ENCODE data around the gene SBF2.

The SBF2 gene

GRCh38 chr11:10097615-10098014 is 196.4 kb downstream of the SBF2 start:
- Histone ChIP-seq H3K18ac (ENCODE audit: low read depth in 1 of 2, low read length in 2 of 2) (no peak overlapping the region), H3K23ac (ENCODE audit: low read length in 2 of 2) (no peak overlapping the region), H3K36me3 (ENCODE audit: control insufficient read depth in 1 of 2, insufficient read depth in 2 of 2, low read depth in 1 of 2, low read length in 2 of 2) (peaks cover 6 to 10% of the 10 kb centered on the region in 2 experiments), H3K79me1 (replicated peaks; ENCODE audit: low read length, poor library complexity, severe bottlenecking) (peaks cover 25% of the 10 kb centered on the region), H3K14ac (ENCODE audit: low read length in 2 of 2) (no peak overlapping the region), H3K27ac (ENCODE audit: low read length, poor library complexity, severe bottlenecking) (no peak overlapping the region), H4K91ac (ENCODE audit: low read length) (no peak overlapping the region), H3K4me1 (ENCODE audit: control insufficient read depth, insufficient read depth, low read depth, low read length) (peaks cover 1% of the 10 kb centered on the region), H3K4ac (ENCODE audit: low read depth in 1 of 2, low read length in 2 of 2) (no peak overlapping the region), H3K4me3 (ENCODE audit: insufficient read depth in 1 of 2, low read depth in 1 of 2, low read length in 2 of 2) (no peak overlapping the region), H2BK5ac (ENCODE audit: low read depth, low read length, poor library complexity, severe bottlenecking) (no peak overlapping the region), H2BK12ac (ENCODE audit: low read length in 2 of 2) (no peak overlapping the region), H3K4me2 (ENCODE audit: low read length, poor library complexity, severe bottlenecking) (no peak overlapping the region), H3K9me3 (ENCODE audit: control insufficient read depth, low read length) (peaks cover 31% of the 10 kb centered on the region), H3K27me3 (ENCODE audit: control insufficient read depth in 1 of 2, insufficient read depth in 1 of 2, low read length in 2 of 2) (no peaks in the 10 kb centered on the region), H2BK15ac (ENCODE audit: low read depth, poor library complexity, severe bottlenecking) (no peak overlapping the region), H4K8ac (ENCODE audit: low read length) (no peak overlapping the region), H2AK5ac (ENCODE audit: low read length, severe bottlenecking) (no peak overlapping the region), H3K9ac (ENCODE audit: low read length) (no peak overlapping the region), H2BK120ac (ENCODE audit: low read depth, low read length) (no peak overlapping the region), H2AFZ (ENCODE audit: low read depth, low read length) (no peak overlapping the region)
- WGBS, result over 99% methylated on average over 4 of the region's 4 CpGs
- DNase-seq, result no peak

- no peak overlapping the region for H4K91ac ChIP-seq (ENCODE audit: low read length)
- H3K27ac ChIP-seq (ENCODE audit: low read length, poor library complexity, severe bottlenecking), result no peak overlapping the region
- H3K14ac ChIP-seq (ENCODE audit: low read length in 2 of 2), result no peak overlapping the region
- no peak overlapping the region for H3K4me2 ChIP-seq (ENCODE audit: low read length, poor library complexity, severe bottlenecking)
- H3K36me3 ChIP-seq (ENCODE audit: control insufficient read depth in 1 of 2, insufficient read depth in 2 of 2, low read depth in 1 of 2, low read length in 2 of 2), result peaks cover 6 to 10% of the 10 kb centered on the region in 2 experiments
- no peak overlapping the region for H2BK15ac ChIP-seq (ENCODE audit: low read depth, poor library complexity, severe bottlenecking)
- WGBS, result 96% methylated on average over 3 of the region's 5 CpGs
- no peak overlapping the region for H2BK12ac ChIP-seq (ENCODE audit: low read length in 2 of 2)
- no peak overlapping the region for H3K4ac ChIP-seq (ENCODE audit: low read depth in 1 of 2, low read length in 2 of 2)
- H2AFZ ChIP-seq (ENCODE audit: low read depth, low read length), result no peak overlapping the region
- H3K9ac ChIP-seq (ENCODE audit: low read length), result no peak overlapping the region
- no peaks in the 10 kb centered on the region for H3K27me3 ChIP-seq (ENCODE audit: control insufficient read depth in 1 of 2, insufficient read depth in 1 of 2, low read length in 2 of 2)
- H3K4me1 ChIP-seq (ENCODE audit: control insufficient read depth, insufficient read depth, low read depth, low read length), result peaks cover 1% of the 10 kb centered on the region
- H2BK5ac ChIP-seq (ENCODE audit: low read depth, low read length, poor library complexity, severe bottlenecking), result no peak overlapping the region
- H3K79me1 ChIP-seq (replicated peaks; ENCODE audit: low read length, poor library complexity, severe bottlenecking), result peaks cover 25% of the 10 kb centered on the region
- H2AK5ac ChIP-seq (ENCODE audit: low read length, severe bottlenecking), result no peak overlapping the region
- no peak overlapping the region for H2BK120ac ChIP-seq (ENCODE audit: low read depth, low read length)
- H4K8ac ChIP-seq (ENCODE audit: low read length), result no peak overlapping the region
- H3K9me3 ChIP-seq (ENCODE audit: control insufficient read depth, low read length), result peaks cover 31% of the 10 kb centered on the region
- no peak for DNase-seq
- H3K18ac ChIP-seq (ENCODE audit: low read depth in 1 of 2, low read length in 2 of 2), result peak overlapping the region in 1 of 2 experiments; percentile 57
- no peak overlapping the region for H3K23ac ChIP-seq (ENCODE audit: low read length in 2 of 2)
- no peak overlapping the region for H3K4me3 ChIP-seq (ENCODE audit: insufficient read depth in 1 of 2, low read depth in 1 of 2, low read length in 2 of 2)
These were observed 197.0 kb downstream of the SBF2 start for GRCh38 chr11:10096987-10097386.

- no peak overlapping the region for H2BK15ac ChIP-seq (ENCODE audit: low read depth, poor library complexity, severe bottlenecking)
- no peak overlapping the region for H3K18ac ChIP-seq (ENCODE audit: low read depth in 1 of 2, low read length in 2 of 2)
- no peak overlapping the region for H2AK5ac ChIP-seq (ENCODE audit: low read length, severe bottlenecking)
- peaks cover 16% of the 10 kb centered on the region for H3K79me1 ChIP-seq (replicated peaks; ENCODE audit: low read length, poor library complexity, severe bottlenecking)
- H4K8ac ChIP-seq (ENCODE audit: low read length), result no peak overlapping the region
- no peaks in the 10 kb centered on the region for H3K27me3 ChIP-seq (ENCODE audit: control insufficient read depth in 1 of 2, insufficient read depth in 1 of 2, low read length in 2 of 2)
- no peak for DNase-seq
- no peak overlapping the region for H2AFZ ChIP-seq (ENCODE audit: low read depth, low read length)
- no peak overlapping the region for H2BK5ac ChIP-seq (ENCODE audit: low read depth, low read length, poor library complexity, severe bottlenecking)
- no peak overlapping the region for H2BK120ac ChIP-seq (ENCODE audit: low read depth, low read length)
- H3K36me3 ChIP-seq (ENCODE audit: control insufficient read depth in 1 of 2, insufficient read depth in 2 of 2, low read depth in 1 of 2, low read length in 2 of 2), result peaks cover 6% of the 10 kb centered on the region in 2 experiments
- no peak overlapping the region for H3K4me3 ChIP-seq (ENCODE audit: insufficient read depth in 1 of 2, low read depth in 1 of 2, low read length in 2 of 2)
- no peak overlapping the region for H3K27ac ChIP-seq (ENCODE audit: low read length, poor library complexity, severe bottlenecking)
- no peak overlapping the region for H2BK12ac ChIP-seq (ENCODE audit: low read length in 2 of 2)
- no peak overlapping the region for H3K4ac ChIP-seq (ENCODE audit: low read depth in 1 of 2, low read length in 2 of 2)
- WGBS, result 95% methylated on average over 3 of the region's 4 CpGs
- H3K4me1 ChIP-seq (ENCODE audit: control insufficient read depth, insufficient read depth, low read depth, low read length), result peaks cover 1% of the 10 kb centered on the region
- H3K9me3 ChIP-seq (ENCODE audit: control insufficient read depth, low read length), result peaks cover 30% of the 10 kb centered on the region
- H3K14ac ChIP-seq (ENCODE audit: low read length in 2 of 2), result no peak overlapping the region
- no peak overlapping the region for H4K91ac ChIP-seq (ENCODE audit: low read length)
- H3K23ac ChIP-seq (ENCODE audit: low read length in 2 of 2), result no peak overlapping the region
- no peak overlapping the region for H3K4me2 ChIP-seq (ENCODE audit: low read length, poor library complexity, severe bottlenecking)
- H3K9ac ChIP-seq (ENCODE audit: low read length), result no peak overlapping the region
These were observed 198.4 kb downstream of the SBF2 start for GRCh38 chr11:10095412-10096208.

GRCh38 chr11:10092426-10092825 is 201.6 kb downstream of the SBF2 start:
- no peak for DNase-seq
- no peak overlapping the region for H2BK12ac ChIP-seq (ENCODE audit: low read length in 2 of 2)
- H3K4me1 ChIP-seq (ENCODE audit: control insufficient read depth, insufficient read depth, low read depth, low read length), result peaks cover 1% of the 10 kb centered on the region
- no peak overlapping the region for H3K23ac ChIP-seq (ENCODE audit: low read length in 2 of 2)
- no peak overlapping the region for H3K18ac ChIP-seq (ENCODE audit: low read depth in 1 of 2, low read length in 2 of 2)
- WGBS, result 94% methylated on average over 3 of the region's 5 CpGs
- H4K91ac ChIP-seq (ENCODE audit: low read length), result no peak overlapping the region
- H3K4me3 ChIP-seq (ENCODE audit: insufficient read depth in 1 of 2, low read depth in 1 of 2, low read length in 2 of 2), result no peak overlapping the region
- no peak overlapping the region for H4K8ac ChIP-seq (ENCODE audit: low read length)
- no peaks in the 10 kb centered on the region for H3K27me3 ChIP-seq (ENCODE audit: control insufficient read depth in 1 of 2, insufficient read depth in 1 of 2, low read length in 2 of 2)
- no peak overlapping the region for H2AK5ac ChIP-seq (ENCODE audit: low read length, severe bottlenecking)
- H2BK5ac ChIP-seq (ENCODE audit: low read depth, low read length, poor library complexity, severe bottlenecking), result no peak overlapping the region
- no peaks in the 10 kb centered on the region for H3K9me3 ChIP-seq (ENCODE audit: control insufficient read depth, low read length)
- no peak overlapping the region for H3K9ac ChIP-seq (ENCODE audit: low read length)
- H3K79me1 ChIP-seq (replicated peaks; ENCODE audit: low read length, poor library complexity, severe bottlenecking), result peaks cover 6% of the 10 kb centered on the region
- no peak overlapping the region for H2AFZ ChIP-seq (ENCODE audit: low read depth, low read length)
- no peak overlapping the region for H3K4ac ChIP-seq (ENCODE audit: low read depth in 1 of 2, low read length in 2 of 2)
- H3K14ac ChIP-seq (ENCODE audit: low read length in 2 of 2), result no peak overlapping the region
- H3K27ac ChIP-seq (ENCODE audit: low read length, poor library complexity, severe bottlenecking), result no peak overlapping the region
- H3K4me2 ChIP-seq (ENCODE audit: low read length, poor library complexity, severe bottlenecking), result no peak overlapping the region
- H2BK15ac ChIP-seq (ENCODE audit: low read depth, poor library complexity, severe bottlenecking), result no peak overlapping the region
- H2BK120ac ChIP-seq (ENCODE audit: low read depth, low read length), result no peak overlapping the region
- no peaks in the 10 kb centered on the region for H3K36me3 ChIP-seq (ENCODE audit: control insufficient read depth in 1 of 2, insufficient read depth in 2 of 2, low read depth in 1 of 2, low read length in 2 of 2)

Measured in mesenchymal stem cell (in vitro differentiated cells and primary cell).